Right hindlimb (tissue), 1 donor: ENCODE results near the gene USF2.
A peak's percentile ranks its signal among the peaks of the same experiment; 100 is the strongest.

Source experiments
- DNase-seq: peaks from one replicate; pipeline ENCODE4 v3.0.0-alpha.2; 2018

USF2 gene

GRCh38 chr19:35304036-35304435 lies 35.3 kb downstream of the USF2 start:
- no peak for DNase-seq

- no peak for DNase-seq
Observed at GRCh38 chr19:35305181-35305580, 36.4 kb downstream of the USF2 start.

- DNase-seq: no peak
Observed at GRCh38 chr19:35306473-35307246, 37.9 kb downstream of the USF2 start.

GRCh38 chr19:35307931-35308330 lies 39.2 kb downstream of the USF2 start:
- peak; percentile 79 for DNase-seq

GRCh38 chr19:35308910-35309309 lies 40.1 kb downstream of the USF2 start:
- DNase-seq: no peak

GRCh38 chr19:35309481-35310279 lies 40.9 kb downstream of the USF2 start:
- DNase-seq: peak; percentile 84

- DNase-seq: no peak
Observed at GRCh38 chr19:35310331-35310730, 41.6 kb downstream of the USF2 start.

- DNase-seq: no peak
Observed at GRCh38 chr19:35310811-35311465, 42.2 kb downstream of the USF2 start.

GRCh38 chr19:35311901-35312665 lies 43.3 kb downstream of the USF2 start:
- no peak for DNase-seq

GRCh38 chr19:35313587-35313986 lies 44.8 kb downstream of the USF2 start:
- no peak for DNase-seq

- no peak for DNase-seq
Observed at GRCh38 chr19:35314031-35314430, 45.3 kb downstream of the USF2 start.

- no peak for DNase-seq
Observed at GRCh38 chr19:35314858-35315470, 46.2 kb downstream of the USF2 start.

GRCh38 chr19:35315883-35316282 lies 47.1 kb downstream of the USF2 start:
- DNase-seq: no peak

GRCh38 chr19:35316560-35316959 lies 47.8 kb downstream of the USF2 start:
- no peak for DNase-seq

GRCh38 chr19:35317464-35318043 lies 48.8 kb downstream of the USF2 start:
- DNase-seq: no peak

- no peak for DNase-seq
Observed at GRCh38 chr19:35318679-35319448, 50.1 kb downstream of the USF2 start.

GRCh38 chr19:35320065-35320713 lies 51.4 kb downstream of the USF2 start:
- no peak for DNase-seq

- DNase-seq: no peak
Observed at GRCh38 chr19:35321291-35321690, 52.5 kb downstream of the USF2 start.

- DNase-seq: no peak
Observed at GRCh38 chr19:35322014-35322413, 53.3 kb downstream of the USF2 start.

- no peak for DNase-seq
Observed at GRCh38 chr19:35327642-35328041, 58.9 kb downstream of the USF2 start.

- DNase-seq: no peak
Observed at GRCh38 chr19:35328851-35329285, 60.1 kb downstream of the USF2 start, which contains the start of gene CD22. Gene CD22, plus strand, starts transcription at chr19:35329187. Its CDS starts 2,854 bp downstream, at chr19:35332041.
